ENCODE measurements around the gene JAGN1. TPM values are rescaled to one million over a fixed set of nuclear protein-coding genes. Genes with fewer than 3 reads are reported as not detected.
A peak's percentile ranks its signal among the peaks of the same experiment; 100 is the strongest.

JAGN1 gene
- total and polyA plus RNA-seq, 9 of the 15 experiments (the other 6 are each of a cell fraction or from before 2014, with no cell fraction given) = 31.6 to 77.8 (median 40.3) TPM

DNA sequence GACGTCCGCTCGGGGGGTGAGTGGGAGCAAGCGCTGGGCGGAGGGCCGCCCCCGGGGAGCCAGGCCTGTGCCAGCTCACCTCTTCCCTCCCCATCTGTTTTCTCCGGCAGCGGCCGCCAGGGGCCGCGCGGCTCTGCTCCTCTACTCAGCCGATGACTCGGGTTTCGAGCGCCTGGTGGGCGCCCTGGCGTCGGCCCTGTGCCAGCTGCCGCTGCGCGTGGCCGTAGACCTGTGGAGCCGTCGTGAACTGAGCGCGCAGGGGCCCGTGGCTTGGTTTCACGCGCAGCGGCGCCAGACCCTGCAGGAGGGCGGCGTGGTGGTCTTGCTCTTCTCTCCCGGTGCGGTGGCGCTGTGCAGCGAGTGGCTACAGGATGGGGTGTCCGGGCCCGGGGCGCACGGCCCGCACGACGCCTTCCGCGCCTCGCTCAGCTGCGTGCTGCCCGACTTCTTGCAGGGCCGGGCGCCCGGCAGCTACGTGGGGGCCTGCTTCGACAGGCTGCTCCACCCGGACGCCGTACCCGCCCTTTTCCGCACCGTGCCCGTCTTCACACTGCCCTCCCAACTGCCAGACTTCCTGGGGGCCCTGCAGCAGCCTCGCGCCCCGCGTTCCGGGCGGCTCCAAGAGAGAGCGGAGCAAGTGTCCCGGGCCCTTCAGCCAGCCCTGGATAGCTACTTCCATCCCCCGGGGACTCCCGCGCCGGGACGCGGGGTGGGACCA is 42.6 kb downstream of the JAGN1 start (continued):
- TF ChIP-seq, protein P1, sequence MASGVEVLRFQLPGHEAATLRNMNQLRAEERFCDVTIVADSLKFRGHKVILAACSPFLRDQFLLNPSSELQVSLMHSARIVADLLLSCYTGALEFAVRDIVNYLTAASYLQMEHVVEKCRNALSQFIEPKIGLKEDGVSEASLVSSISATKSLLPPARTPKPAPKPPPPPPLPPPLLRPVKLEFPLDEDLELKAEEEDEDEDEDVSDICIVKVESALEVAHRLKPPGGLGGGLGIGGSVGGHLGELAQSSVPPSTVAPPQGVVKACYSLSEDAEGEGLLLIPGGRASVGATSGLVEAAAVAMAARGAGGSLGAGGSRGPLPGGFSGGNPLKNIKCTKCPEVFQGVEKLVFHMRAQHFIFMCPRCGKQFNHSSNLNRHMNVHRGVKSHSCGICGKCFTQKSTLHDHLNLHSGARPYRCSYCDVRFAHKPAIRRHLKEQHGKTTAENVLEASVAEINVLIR (CRISPR knock-in tag; IDR thresholded peaks at IDR 0.05) = peak; percentile 54; the same call in 1 of the 2 replicates
- peak; percentile 85 for TF ChIP-seq POLR2G (IDR thresholded peaks at IDR 0.05; ENCODE audit: low read depth, low read length)
- no peak for TF ChIP-seq SRSF1 (IDR thresholded peaks at IDR 0.05; ENCODE audit: low read depth, low read length)
- TF ChIP-seq ZKSCAN8 (CRISPR knock-in tag; IDR thresholded peaks at IDR 0.05) = no peak
- 0 out of 2 replicates have a peak, but pooled peaks have one; percentile 12 for TF ChIP-seq KDM2B (CRISPR knock-in tag; IDR thresholded peaks at IDR 0.05)

DNA sequence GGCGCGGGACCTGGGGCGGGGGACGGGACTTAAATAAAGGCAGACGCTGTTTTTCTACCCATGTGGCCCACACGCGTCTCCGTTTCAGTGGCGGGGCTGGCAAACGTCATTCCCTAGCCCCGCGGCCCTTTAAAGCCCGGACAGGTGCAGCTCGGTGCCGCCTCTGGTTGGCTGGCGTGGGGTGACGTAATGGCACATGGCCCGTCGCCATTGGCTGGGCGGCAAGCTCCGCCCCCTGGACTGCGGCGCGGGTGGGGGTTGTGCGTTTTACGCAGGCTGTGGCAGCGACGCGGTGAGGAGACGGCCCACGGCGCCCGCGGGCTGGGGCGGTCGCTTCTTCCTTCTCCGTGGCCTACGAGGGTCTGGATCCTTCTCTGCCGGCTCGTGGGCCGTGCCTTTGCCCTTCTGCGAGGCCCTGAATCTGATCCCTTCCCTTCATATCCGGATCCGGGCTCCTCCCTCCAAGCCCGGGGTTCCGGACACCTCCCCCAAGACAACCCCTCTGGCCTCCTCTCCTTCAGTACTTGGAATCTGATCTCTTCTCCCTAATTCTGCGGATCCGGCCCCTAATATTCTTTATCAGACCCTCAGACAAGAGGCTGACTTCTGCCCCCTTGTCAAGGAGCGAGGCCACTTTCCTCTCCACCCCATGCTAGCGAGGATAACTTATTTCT is 43.3 kb downstream of the JAGN1 start, which contains the start of gene CRELD1:
CRELD1 (plus strand) TSS at position 274 of the 674 bp plus-strand sequence. CDS start 605 bp downstream, outside the sequence.
- in situ Hi-C loops (cut with MboI) (no loop called here), intact Hi-C loops (cut with micrococcal nuclease) (loop anchor here (2.0 to 10.0 kb wide), 6 partner anchors 43 to 291 kb away; partner anchors contain the start of gene VHL)
- ATAC-seq (peak; percentile 93), DNase-seq (ENCODE audit: extremely low read depth in 1 of 4, low spot score in 3 of 4) (peak; percentile 97 to 99 (median 98)), FAIRE-seq (peak; percentile 93)
- H3K4me1 ChIP-seq (replicated peaks in 1 of 2; ENCODE audit: control insufficient read depth in 2 of 2, insufficient read depth in 2 of 2, low read length in 2 of 2) = peaks cover 11 to 39% of the 10 kb centered on the region in 2 experiments; a peak in 4 of 5 replicates
- H3K27ac ChIP-seq (ENCODE audit: extremely low read depth, low read depth, low read length) = peak within 1 kb of the TSS; percentile 88
- peak within 1 kb of the TSS; percentile 76 to 99 for H3K9ac ChIP-seq (ENCODE audit: insufficient read depth in 1 of 2, low read depth in 2 of 2, low read length in 2 of 2)
- H3K27me3 ChIP-seq (ENCODE audit: control insufficient read depth in 2 of 2, insufficient read depth in 2 of 2, low read length in 2 of 2) = no peaks in the 10 kb centered on the region
- ChIA-PET POLR2A (interaction anchor here (0.5 to 3.4 kb wide), 21 partner anchors 10 to 385 kb away, joined by 3 to 15 read pairs (median 4); partner anchors contain the start of genes BRPF1, EMC3, IL17RC and IL17RE), CTCF (ENCODE audit: low intra/inter-chr PET ratio) (interaction anchor here (0.5 to 1.3 kb wide), 6 partner anchors 82 to 574 kb away, joined by 3 to 5 read pairs (median 4); partner anchors contain the start of gene IRAK2)
- no peaks in the 10 kb centered on the region for H4K20me1 ChIP-seq (replicated peaks; ENCODE audit: control insufficient read depth, insufficient read depth, low read length)
- no peaks in the 10 kb centered on the region for H3K9me1 ChIP-seq (ENCODE audit: control insufficient read depth, insufficient read depth, low read length)
- H3K79me2 ChIP-seq (ENCODE audit: control insufficient read depth, insufficient read depth, low read length) = peaks cover 20% of the 10 kb centered on the region
- H3K4me3 ChIP-seq = peak within 1 kb of the TSS; percentile 57
- no peaks in the 10 kb centered on the region for H3K9me3 ChIP-seq (replicated peaks; ENCODE audit: control insufficient read depth, insufficient read depth, low read depth, low read length)
- BruUV-seq (replicated peaks) = no TSS peak
- peak within 1 kb of the TSS; percentile 81 for H3K4me2 ChIP-seq (ENCODE audit: insufficient read depth, low read length)
- under 1% methylated on average over 41 of the region's 50 CpGs for WGBS (ENCODE audit: insufficient coverage, low coverage, missing lambda C conversion rate)
- H2AFZ ChIP-seq (ENCODE audit: low read depth, low read length) = peak within 1 kb of the TSS; percentile 89
- H3K36me3 ChIP-seq (ENCODE audit: control insufficient read depth, insufficient read depth, low read length) = peaks cover 29% of the 10 kb centered on the region
- peak; percentile 78 to 80; a peak in 2 of 4 replicates for TF ChIP-seq SIN3A (IDR thresholded peaks at IDR 0.05; ENCODE audit: borderline replicate concordance in 2 of 2, control insufficient read depth in 1 of 2, low read depth in 2 of 2, low read length in 2 of 2)
- TF ChIP-seq, protein P2, sequence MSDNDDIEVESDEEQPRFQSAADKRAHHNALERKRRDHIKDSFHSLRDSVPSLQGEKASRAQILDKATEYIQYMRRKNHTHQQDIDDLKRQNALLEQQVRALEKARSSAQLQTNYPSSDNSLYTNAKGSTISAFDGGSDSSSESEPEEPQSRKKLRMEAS (CRISPR knock-in tag; IDR thresholded peaks at IDR 0.05) = peak; percentile 92
- TF ChIP-seq ZBTB8A (IDR thresholded peaks at IDR 0.05; ENCODE audit: partially characterized antibody) = no peak
- TF ChIP-seq, protein P3, sequence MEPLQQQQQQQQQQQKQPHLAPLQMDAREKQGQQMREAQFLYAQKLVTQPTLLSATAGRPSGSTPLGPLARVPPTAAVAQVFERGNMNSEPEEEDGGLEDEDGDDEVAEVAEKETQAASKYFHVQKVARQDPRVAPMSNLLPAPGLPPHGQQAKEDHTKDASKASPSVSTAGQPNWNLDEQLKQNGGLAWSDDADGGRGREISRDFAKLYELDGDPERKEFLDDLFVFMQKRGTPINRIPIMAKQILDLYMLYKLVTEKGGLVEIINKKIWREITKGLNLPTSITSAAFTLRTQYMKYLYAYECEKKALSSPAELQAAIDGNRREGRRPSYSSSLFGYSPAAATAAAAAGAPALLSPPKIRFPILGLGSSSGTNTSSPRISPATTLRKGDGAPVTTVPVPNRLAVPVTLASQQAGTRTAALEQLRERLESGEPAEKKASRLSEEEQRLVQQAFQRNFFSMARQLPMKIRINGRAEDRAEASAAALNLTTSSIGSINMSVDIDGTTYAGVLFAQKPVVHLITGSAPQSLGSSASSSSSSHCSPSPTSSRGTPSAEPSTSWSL (CRISPR knock-in tag; IDR thresholded peaks at IDR 0.05; ENCODE audit: borderline replicate concordance) = no peak
- TF ChIP-seq JUND (IDR thresholded peaks at IDR 0.05; ENCODE audit: borderline replicate concordance, low read depth, low read length) = peak; percentile 81
- TF ChIP-seq JUND (tag; IDR thresholded peaks at IDR 0.05; ENCODE audit: borderline replicate concordance, low read depth, low read length) = peak; percentile 51; the same call in 1 of the 3 replicates

All from K562 (cell line).